GM21717 (cell line): Measurements from ENCODE around the gene KIDINS220.

Source experiments
- ATAC-seq: cut with Tn5 transposase; IDR thresholded peaks from one replicate; pipeline ENCODE4 v1.9.1; 2021; ENCODE audit warnings: mild to moderate bottlenecking, moderate library complexity; ENCODE audit not compliant: unreplicated experiment

KIDINS220 gene

GRCh38 chr2:8851811-8852560 lies 14.6 kb upstream of the KIDINS220 start:
- ATAC-seq: no peak

- ATAC-seq: no peak
Observed at GRCh38 chr2:8850845-8851487, 13.6 kb upstream of the KIDINS220 start.

GRCh38 chr2:8849327-8849726 lies 11.9 kb upstream of the KIDINS220 start:
- ATAC-seq: no peak

GRCh38 chr2:8848328-8849100 lies 11.1 kb upstream of the KIDINS220 start:
- ATAC-seq: no peak

GRCh38 chr2:8847400-8847799 lies 10.0 kb upstream of the KIDINS220 start:
- no peak for ATAC-seq

GRCh38 chr2:8841932-8842331 lies 4.5 kb upstream of the KIDINS220 start:
- ATAC-seq: no peak

- no peak for ATAC-seq
Observed at GRCh38 chr2:8840475-8841091, 3.2 kb upstream of the KIDINS220 start.

- no peak for ATAC-seq
Observed at GRCh38 chr2:8839189-8839965, 2.0 kb upstream of the KIDINS220 start.

- ATAC-seq: no peak
Observed at GRCh38 chr2:8837795-8838140, 355 bp upstream of the KIDINS220 start.

- ATAC-seq: no peak
Observed at GRCh38 chr2:8835279-8835678, 2.1 kb downstream of the KIDINS220 start.

- no peak for ATAC-seq
Observed at GRCh38 chr2:8833853-8834252, 3.6 kb downstream of the KIDINS220 start.

GRCh38 chr2:8831516-8831915 lies 5.9 kb downstream of the KIDINS220 start:
- ATAC-seq: no peak

- ATAC-seq: no peak
Observed at GRCh38 chr2:8827729-8828128, 9.7 kb downstream of the KIDINS220 start.

- ATAC-seq: no peak
Observed at GRCh38 chr2:8822218-8822617, 15.2 kb downstream of the KIDINS220 start.

- ATAC-seq: no peak
Observed at GRCh38 chr2:8821276-8822217, 15.9 kb downstream of the KIDINS220 start.

- no peak for ATAC-seq
Observed at GRCh38 chr2:8819948-8820347, 17.5 kb downstream of the KIDINS220 start.

GRCh38 chr2:8819194-8819593 lies 18.2 kb downstream of the KIDINS220 start:
- no peak for ATAC-seq

- no peak for ATAC-seq
Observed at GRCh38 chr2:8817221-8817620, 20.2 kb downstream of the KIDINS220 start.

- no peak for ATAC-seq
Observed at GRCh38 chr2:8806885-8807704, 30.3 kb downstream of the KIDINS220 start.
